ENCODE data around the gene RAP1GAP.
"Not testable (repeated sequence)": the region's sequence is repeated elsewhere in the genome, so short reads cannot be mapped to it uniquely, and the experiment has no call there.

Gene RAP1GAP

DNA sequence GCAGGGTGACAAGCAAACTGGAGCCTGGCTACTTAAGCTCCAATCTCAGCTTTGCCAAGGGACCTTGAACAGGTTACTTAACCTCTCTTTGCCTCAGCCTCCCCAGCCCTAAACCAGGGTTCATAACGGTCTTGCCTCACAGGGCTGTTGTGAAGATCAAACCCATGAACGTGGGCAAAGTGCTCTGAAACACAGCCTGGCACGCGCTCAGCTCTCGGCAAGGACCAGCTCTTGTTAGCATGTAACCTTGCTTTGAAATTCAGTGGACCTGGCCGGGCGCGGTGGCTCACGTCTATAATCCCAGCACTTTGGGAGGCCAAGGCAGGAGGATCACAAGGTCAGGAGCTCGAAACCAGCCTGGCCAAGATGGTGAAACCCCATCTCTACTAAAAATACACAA, 24.8 kb downstream of the RAP1GAP start:
- no peak for DNase-seq (ENCODE audit: low spot score)

DNA sequence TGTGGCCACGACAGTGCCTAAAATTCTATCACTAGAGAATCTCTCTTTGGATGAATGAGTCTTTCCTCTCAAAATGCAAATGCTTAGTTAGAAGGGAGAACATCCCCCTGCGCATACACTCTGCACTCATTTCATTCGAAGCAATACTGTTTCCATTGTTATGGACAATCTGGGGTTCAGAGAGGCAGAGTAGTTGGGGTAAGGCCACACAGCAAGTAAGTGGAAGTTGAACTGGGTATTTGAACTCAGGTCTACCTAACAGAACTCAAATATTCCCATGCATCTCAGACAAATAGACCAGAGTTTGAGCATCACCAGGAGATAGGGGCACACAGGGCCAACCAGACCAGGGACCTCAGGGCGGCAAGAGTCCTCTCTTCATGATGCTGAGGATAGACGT, 25.5 kb downstream of the RAP1GAP start:
- no peak for DNase-seq (ENCODE audit: low spot score)

DNA sequence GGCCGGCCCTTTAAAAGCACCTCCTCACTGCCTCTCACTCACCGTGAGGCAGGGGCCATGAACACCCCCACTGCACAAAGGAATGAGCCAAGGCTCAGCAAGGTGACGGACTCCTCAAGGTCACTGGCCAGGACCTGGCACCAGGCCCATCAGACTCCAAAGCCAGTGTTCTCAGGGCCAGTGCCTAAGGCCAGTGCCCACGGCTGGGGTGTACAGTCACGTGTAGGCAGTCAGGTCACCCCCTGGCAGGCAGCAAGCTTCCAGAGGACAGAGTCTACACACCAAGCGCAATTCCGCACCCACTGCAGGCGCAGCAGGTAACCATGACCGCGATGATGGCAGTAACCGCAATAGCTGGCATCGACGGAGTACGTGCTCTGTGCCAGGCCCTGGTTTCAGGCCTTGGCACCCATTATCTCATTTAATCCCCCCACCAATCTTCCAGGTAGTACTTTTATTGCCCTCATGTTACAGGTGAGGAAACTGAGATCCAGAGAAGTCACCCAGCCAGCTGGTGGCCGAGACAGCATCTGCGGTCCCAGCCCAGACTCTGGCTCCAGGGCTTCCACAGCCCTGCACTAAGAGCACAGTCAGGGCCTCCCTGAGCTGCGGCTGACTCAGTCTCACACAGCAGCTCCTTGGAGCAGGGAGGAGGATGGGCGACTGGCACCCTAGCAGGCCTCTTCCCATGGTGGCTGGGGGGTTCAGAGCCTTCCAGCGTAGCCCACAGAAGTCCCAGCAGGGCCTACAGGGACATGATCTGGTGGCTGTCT, 27.0 kb downstream of the RAP1GAP start:
- DNase-seq (ENCODE audit: low spot score): no peak

DNA sequence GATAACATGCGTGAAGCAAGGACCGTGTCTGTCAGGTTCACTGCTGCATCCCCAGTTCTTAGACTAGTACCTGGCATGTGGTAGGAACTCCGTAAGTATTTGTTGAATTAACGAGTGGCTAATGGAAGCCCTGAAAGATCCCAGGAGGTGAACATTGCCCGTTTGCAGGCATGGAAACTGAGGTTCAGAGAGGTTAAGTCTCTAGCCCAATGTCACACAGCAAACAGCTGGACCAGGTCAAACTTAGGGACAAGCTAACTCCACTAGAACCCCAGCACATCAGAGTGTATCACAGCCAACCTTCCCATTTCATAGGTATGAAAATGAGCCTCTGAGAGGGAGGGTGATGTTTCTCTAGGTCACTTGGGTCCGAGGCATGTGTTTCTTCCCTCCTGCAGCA, 27.6 kb downstream of the RAP1GAP start:
- no peak for DNase-seq (ENCODE audit: low spot score)

DNA sequence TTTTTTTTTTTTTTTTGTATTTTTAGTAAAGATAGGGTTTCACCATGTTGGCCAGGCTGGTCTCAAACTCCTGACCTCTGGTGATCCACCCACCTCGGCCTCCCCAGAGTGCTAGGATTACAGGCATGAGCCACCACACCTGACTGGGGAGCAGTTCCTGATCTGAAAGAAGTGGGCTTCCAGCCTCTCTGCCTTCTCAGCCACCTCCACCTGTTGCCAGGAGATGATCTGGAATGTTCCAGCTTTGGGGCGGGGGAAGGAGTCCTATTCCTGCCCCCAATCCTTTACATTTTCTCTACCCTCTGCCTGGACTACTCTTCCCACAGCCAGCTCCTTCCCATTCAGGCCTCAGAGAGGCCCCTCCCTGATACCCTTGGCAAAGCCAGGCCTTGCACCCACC, 28.1 kb downstream of the RAP1GAP start:
- no peak for DNase-seq (ENCODE audit: low spot score)

DNA sequence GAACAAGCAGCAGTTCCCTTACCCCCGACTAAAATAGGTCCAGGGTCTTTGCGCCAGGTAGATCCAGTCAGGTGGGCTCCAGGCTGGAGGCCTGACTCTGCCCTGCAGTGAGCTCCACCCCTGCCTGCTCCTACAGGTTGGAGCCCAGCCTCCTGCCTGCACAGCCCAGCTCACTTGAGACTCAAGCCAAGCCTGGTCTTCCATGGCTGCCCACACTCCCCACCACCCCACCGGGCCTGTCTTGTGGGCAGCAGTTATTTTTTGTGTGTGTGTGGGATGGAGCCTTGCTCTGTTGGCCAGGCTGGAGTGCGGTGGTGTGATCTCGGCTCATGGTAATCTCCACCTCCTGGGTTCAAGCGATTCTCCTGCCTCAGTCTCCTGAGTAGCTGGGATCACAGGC, 28.5 kb downstream of the RAP1GAP start:
- no peak for DNase-seq (ENCODE audit: low spot score)

DNA sequence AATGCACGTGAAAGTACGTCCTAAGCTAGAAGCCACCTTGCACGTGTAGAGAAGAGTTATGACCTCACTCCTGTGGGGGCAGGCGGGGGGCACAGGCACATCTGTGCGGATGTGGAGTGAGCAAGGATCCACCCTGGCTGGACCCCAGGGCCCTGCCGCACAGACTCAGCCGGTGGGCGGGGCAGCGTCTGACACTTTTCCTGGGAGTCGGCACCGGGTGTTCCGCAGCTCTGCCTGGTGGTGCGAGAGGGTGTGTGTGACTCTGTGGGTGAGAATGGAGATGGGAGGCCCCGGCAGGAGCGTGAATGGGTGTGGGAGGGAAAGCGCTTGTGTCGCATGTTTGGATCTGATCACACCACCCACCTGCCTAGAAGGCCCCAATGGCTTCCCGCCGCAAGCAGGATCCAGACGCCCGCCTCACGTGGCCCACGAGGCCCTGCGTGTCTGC, 29.5 kb downstream of the RAP1GAP start:
- DNase-seq (ENCODE audit: low spot score): no peak

DNA sequence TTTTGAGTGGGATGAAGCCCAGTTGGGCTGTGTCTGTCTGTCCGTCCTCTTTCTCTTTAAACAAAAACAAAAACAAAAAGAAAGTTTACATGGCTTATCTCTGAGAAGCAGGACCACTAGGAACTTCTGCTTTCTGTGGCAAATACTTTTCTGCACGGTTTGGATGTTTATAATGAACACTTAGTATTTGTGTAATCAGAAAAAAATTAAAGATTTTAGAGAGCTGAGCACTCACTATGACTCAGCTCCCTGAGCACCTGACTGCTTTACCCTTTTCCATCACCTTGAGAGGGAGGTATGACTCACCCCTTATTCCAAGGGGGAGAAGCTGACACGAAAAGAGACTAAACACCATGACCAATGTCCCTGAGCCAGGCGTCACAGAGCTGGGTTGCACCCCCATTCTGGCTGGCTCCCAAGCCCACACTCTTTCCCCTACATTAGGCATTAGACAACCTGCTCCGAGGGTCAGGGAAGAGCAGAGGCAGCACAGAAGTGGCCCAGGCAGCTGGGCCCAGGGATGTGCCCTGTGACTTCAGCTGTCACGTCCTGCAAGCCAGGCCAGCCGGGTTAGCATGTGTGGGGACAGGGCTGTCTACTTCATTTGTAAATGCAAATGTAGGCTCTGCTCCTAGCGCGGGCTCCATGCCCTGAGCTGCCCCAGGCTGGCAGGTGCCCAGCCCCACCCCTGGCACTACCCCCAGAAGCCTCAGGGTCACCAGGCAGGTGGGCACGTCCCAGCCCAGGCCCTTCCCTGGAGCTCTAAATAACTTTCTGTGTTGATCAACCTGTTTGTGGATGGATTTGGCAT, 30.4 kb downstream of the RAP1GAP start:
- DNase-seq (ENCODE audit: low spot score): peak; percentile 19

DNA sequence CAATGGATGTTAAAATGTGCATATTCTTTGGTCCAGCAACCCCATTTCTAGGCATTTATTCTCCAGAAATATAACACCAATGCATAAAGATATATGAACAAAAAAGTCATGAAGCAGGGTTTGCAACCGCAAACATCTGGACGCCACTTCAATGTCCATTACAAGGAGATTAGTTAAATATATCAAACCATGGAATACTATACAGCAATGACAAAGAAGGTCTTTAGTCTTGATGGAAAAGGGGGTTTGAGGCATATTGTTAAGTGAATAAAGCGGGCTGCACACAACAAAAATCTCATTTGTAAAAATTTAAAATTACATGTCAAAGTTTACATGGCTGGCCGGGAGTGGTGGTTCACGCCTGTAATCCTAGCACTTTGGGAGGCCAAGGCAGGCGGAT, 31.6 kb downstream of the RAP1GAP start:
- no peak for DNase-seq (ENCODE audit: low spot score)

DNA sequence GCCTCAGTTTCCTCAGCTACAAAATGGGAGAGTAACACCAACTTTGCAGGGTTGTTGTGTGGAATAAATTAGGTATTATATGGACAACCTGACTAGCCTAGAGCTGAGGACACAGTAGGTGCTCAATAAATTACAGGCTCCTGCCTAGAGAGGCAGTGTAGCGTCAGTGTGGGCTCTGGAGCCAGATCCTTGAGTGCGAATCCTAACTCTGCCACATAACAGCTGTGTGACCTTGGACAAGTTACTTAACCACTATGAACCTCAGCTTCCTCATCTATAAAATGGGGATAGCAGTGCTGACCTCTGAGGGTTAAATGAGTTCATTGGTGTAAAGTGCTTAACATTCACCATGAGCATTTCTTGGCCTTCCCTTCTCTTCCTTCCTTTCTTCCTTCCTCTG, 33.1 kb downstream of the RAP1GAP start:
- DNase-seq (ENCODE audit: low spot score): no peak

DNA sequence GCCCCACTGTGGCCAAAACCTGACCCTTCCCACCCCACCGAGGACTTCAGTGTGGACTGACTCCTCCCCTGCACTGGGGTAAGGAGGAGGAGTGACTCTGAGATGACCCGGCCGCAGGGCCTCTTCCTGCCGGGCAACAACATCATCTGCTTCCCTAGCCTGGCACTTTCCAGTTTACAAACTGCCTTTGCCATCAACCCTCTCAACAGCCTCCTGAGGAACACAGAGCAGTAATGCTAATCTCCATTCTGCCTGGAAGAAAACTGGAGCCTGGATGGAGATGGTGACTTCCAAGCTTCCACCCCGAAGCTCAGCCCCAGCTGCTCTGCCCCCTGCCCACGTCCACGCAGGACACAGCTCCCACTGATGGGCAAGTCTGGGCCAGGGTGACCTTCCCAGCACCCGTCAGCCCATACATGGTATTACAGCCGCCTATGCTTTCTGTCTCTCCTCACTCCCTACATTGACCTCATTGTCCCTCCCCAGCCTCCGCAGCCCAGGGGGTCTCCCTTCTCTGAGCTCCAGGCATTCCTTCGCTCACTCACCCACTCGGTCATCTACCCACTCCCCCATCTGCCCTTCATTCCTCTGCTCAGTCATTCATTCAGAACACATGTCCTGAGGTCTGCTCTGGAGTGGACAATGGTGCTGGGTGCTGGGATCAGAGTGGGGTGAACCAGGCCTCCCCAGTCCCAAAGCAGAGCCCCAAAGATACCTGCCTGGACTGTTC, 34.2 kb downstream of the RAP1GAP start:
- no peak for DNase-seq (ENCODE audit: low spot score)

DNA sequence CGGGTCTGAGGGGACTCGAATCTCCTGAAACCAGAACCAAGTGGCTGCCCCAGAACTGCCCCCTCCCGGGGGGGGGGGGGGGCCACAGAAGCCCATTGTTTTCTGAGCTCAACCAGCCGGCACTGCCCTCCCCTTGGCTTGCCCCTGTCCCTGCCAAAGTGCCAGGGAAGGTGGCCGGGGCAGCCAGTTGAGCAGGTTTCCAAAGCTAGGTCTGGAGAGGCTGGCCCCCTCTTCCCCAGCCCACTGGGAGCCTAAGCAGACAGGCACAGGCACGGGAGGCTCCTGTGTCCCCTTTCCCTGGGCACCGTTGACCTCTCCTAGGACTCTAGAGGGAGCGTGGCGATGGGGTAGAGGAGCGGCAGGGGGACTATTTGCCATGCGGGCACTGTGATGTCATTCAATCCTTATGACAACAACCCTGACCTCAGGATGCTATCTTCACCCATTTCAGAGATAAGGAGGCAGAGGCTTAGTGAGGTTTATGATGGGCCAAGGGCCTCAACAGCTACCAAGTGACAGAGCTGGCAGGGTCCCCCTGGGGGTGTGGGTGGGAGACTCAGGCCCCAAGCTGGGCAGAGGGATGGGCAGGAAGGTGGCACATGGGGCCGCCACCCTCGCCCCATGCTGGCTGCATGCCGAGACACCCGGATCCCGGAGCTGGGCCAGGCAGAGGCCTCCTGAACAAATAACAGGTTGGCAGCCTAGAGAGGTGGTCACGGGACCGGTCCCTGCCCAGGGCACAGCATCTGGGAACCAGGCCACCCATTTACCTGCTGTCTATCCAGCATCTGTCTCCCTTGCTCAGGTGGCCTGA, 35.0 kb downstream of the RAP1GAP start:
- DNase-seq (ENCODE audit: low spot score): no peak

DNA sequence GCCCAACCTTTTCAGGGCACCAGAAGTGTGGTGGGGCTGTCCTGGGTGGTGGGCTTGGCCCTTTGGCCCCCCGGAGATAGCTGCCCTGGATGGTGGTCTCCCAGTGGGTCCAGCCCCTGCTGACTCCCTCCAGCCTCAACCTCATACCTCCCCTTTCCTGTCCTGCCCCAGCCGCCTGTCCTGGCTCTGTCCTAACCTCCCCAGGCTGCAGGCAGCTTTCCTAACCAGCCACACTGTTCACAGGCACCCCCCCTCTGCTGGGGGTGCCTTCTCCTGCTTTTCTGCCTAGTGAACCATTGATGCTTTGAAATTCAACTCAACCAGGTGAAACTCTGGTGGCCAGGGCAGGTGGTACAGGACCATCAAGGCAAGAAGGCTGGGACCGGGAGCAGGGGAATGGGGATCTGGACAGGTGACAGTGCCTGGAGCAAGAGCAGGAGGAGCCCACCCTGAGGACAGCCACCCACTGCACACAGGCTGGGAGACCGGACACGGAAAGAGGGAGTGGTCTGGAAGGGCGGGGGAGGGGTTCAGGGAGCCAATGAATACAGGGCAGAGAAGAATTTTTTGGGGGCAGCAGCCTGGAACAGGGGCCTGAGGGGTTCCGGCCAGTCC, 35.9 kb downstream of the RAP1GAP start:
- no peak for DNase-seq (ENCODE audit: low spot score)

DNA sequence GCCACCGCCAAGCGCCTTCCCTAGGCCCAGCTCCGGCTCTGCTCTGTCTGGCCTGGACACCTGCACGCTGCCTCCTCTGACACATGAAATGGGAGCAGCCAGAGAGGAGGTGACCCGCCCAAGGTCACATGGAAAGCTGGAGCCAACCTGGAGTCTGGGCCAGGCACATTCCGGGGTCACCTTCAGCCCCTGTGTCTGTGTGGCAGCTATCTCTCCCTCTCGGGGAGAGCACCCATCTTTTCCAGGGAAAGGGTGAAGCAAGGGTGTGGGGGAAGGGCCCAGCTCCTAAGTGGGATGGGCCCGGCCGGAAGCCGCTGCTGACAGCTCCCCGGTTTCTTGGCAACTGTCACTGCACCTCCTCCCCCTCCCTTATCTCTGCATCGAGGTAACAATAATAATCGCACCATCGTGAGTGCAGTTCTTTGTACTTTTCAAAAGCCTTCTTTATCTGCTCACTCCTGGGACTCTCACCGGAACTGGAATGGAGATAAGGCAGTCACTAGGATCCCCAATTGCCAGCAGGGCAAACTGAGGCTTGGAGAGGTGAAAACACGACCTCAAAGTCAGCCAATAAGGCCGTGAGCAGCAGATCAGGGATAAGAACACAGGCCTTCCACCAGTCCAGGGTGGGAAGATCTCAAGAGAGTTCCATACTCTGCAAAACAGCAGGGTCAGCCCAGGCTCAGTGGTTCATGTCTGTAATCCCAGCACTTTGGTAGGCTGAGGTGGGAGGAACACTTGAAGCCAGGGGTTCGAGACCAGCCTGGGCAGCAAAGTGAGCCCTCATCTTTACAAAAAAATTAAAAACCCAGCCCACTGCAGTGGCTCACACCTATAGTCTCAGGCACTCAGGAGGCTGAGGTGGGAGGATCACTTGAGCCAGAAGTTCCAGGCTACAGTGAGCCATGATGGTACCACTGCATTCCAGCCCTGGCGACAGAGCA, 36.9 kb downstream of the RAP1GAP start:
- no peak for DNase-seq (ENCODE audit: low spot score)

DNA sequence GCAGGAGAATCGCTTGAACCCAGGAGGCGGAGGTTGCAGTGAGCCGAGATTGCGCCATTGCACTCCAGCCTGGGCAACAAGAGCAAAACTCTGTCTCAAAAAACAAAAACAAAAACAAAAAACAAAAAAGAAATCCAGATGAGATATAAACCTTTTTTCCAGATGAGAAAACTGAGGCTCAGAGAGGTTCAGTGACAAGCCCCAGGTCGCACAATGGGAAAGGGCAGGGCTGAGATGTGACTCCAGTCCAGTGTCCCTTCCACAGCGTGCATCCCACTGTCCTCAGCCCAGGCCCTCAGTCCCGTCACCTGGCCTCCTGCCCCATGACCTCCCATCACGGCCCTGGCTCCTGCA, 37.6 kb downstream of the RAP1GAP start:
- not testable (repeated sequence) for DNase-seq (ENCODE audit: low spot score)

DNA sequence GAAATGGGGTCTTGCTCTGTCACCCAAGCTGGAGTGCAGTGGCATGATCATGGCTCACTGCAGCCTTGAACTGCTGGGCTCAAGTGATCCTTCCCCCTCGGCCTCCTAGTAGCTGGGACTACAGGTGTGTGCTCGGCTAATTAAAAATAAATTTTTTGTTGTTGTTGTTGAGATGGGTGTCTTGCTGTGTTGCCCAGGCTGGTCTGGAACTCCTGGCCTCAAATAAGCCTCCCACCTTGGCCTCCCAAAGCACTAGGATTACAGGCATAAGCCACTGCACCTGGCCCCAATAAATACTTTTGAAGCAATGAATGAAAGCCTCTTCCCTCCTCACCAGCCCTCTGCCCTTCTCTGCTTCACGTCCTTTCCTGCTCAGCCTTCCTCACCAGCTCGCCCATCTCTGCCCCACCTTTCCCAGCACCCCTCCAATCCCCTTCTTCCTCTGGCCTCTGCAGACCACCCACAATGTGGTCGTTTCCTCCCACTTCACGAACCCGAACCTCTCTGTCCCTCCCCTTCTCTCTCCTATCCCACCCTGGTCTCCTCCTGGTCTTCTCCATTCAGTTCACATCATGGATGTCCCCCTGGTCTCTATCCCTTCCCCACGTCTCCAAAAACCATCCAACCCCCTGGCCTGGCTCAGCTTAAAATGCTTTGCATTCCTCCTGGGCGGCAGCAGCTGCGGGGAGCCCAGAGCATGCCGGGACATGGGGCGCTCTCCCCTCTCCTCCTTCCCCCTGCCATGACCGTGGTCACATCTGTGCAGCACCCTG, 38.4 kb downstream of the RAP1GAP start:
- no peak for DNase-seq (ENCODE audit: low spot score)

DNA sequence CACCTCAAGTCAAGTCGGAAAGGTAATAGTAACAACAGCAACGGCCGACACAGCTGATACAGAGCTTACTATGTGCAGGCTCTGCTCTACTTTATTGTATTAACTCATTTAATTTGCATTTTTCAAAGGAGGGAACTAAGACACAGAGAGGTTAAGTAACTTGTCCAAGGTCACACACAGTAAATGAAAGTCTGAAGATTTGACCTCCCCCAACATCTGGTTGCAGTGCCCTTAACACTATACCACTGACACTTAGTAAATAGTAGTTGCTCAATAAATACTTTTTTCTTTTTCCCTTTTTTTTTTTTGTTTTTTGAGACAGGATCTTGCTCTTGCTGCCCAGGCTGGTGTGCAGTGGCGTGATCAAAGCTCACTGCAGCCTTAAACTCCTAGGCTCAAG, 39.2 kb downstream of the RAP1GAP start:
- DNase-seq (ENCODE audit: low spot score): no peak

DNA sequence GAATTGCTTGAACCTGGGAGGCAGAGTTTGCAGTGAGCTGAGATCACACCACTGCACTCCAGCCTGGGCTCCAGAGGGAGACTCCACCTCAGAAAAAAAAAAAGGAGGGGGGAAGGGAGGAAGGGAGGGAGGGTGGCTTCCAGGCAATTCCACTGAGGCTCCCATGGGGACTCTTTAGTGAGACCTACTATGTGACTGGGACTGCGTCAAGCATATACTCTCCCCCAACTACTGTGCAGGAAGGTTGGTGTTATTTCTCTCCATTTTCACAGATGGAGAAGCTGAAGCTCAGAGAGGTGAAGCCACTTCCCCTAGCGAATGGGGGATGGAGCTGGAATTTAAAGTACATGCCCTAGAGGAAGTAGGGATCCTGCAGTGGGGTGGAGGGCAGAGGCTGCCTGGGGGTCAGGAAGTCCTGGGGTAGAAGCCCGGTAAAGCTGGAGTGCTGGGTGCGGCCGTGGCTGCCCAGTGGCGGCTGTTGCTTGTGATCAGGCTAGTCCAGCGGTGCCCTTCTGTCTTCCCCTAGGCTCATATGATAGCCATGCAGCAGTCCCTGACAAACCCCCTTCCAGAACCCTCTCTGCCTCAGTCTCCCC, 40.3 kb downstream of the RAP1GAP start:
- no peak for DNase-seq (ENCODE audit: low spot score)

DNA sequence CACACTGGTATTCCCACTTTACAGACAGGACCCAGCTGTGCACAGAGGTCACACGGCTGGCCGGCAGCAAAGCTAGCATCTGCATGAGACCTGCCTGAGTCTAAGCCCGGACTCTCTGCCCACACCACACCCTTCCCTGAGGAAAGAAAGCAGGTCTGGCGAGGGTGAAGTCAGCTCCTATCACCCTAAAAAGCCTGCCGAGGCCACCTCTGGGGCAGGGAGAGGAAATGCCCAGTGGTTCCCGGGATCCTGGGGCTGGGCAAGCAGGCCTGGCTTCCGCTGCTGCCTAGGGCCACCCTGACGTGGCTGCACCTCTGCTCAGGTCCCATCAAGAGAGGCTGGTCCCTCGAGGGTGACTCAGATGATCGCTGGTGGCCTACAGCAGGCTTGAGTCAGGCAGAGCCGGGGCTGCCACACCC, 42.2 kb downstream of the RAP1GAP start:
- no peak for DNase-seq (ENCODE audit: low spot score)

All from activated CD4-positive, alpha-beta T cell treated with anti-CD3 and anti-CD28 coated beads, Interleukin-2, Interleukin-4, amounts not matched to agents 100 ng/mL and 50 ng/mL, durations not matched to agents 16 hours and 8 hours (primary cell).